GM18870 (cell line): ENCODE data around the gene GM2A.
"Not testable (repeated sequence)": the region's sequence is repeated elsewhere in the genome, so short reads cannot be mapped to it uniquely, and the experiment has no call there.

Source experiments
- ATAC-seq: cut with Tn5 transposase; IDR thresholded peaks from one replicate; pipeline ENCODE4 v1.9.1; 2021; ENCODE audit warnings: moderate library complexity; ENCODE audit not compliant: unreplicated experiment

Gene GM2A

DNA sequence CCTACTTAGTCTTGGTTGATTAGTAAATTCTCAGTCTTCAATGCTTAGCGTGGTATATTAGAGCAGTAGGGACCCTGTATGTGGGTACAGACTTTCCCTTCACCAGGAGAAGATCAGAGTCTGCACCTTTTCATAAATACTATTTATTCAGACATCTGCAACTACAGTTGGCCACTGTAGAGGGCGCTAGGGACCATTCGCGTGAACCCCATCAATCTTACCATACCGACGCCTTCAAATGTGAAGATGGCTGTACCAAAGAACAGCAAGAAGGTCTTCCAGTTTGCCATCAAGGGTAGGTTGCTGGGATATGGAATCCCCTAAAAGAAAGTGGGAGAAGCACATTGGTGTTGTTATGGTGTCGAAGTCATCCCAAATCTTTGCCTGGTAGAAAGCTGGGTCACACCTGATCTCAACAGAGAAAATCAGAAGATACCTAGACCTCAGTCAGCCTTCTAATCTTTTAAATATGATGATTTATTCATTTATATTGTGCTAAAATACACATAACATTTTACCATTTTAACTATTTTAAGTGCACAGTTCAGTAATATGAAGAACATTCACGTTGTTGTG lies 31.5 kb downstream of the GM2A start:
- ATAC-seq = no peak

GRCh38 chr5:151285683-151286082 lies 32.7 kb downstream of the GM2A start:
- ATAC-seq = no peak

DNA sequence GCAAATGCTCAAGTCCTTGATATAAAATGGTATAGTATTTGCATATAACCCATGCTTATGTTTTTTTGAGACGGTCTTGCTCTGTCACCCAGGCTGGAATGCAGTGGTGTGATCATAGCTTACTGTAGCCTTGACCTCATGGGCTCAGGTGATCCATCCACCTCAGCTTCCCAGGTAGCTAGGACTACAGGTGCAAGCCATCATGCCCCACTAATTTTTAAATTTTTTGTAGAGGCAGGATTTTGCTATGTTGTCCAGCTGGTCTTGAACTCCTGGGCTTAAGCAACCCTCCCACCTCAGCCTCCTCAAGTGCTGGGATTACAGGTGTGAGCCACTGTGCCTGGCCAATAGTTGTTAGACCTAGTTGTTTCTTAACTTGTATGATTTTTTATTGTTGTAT lies 33.3 kb downstream of the GM2A start:
- no peak for ATAC-seq

DNA sequence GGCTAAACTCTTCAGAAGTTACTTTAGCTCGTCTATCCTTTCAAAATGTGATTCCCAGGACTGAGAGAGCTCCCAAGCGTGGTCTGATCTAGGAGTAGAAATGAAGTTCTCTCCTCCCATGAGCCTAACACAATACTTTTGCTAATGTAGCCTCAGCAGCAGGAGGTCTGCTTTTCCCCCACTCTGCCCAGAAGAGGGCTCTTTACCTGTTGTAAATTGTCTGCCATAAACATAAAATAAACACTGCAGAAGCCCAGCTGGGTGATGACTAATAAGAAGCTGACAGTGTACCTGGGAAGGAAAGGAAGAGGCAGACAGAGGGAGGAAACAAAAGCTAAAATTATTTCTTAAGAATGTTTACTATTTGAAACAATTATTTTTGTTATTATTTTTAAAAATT lies 35.2 kb downstream of the GM2A start:
- no peak for ATAC-seq

DNA sequence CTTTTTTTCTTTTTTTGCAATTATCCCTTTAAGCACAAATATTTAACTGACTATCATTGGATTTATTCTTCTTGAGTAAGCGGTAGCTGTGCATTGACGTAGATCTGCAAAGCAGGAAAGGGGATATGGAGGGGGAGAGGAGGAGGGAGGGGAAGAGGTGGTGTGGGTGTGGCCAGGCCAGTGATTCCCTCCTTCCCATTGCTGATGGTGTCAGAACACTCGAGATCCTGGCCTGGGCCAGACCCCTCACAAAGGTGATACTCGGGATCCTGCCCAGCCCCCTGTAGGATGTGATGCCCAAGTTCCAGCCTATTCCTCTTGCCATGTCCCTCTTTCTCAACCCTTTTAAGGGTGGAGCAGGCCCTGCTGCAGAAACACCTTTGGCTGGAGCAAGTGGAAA lies 40.6 kb downstream of the GM2A start:
- no peak for ATAC-seq

DNA sequence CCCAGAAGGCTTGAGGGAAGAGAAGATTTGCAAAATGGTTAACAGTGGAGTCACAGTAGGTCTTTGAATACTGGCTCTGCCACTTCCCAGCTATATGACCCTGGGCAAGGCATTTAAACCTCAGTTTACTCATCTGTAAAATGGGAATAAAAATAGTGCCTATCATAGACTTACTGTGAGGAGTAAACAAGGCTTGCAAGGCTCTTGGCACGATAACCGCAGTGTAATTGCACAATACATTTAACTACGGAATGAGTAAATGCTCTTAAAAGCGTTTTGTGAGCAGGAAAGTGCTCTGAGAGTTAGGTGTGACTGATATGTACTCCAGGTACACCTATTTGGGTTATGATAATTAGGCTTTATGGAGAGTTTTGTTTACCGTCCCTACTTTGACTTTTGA lies 42.2 kb downstream of the GM2A start:
- ATAC-seq = no peak

- ATAC-seq = no peak
Observed at GRCh38 chr5:151295791-151296477, 42.9 kb downstream of the GM2A start.

DNA sequence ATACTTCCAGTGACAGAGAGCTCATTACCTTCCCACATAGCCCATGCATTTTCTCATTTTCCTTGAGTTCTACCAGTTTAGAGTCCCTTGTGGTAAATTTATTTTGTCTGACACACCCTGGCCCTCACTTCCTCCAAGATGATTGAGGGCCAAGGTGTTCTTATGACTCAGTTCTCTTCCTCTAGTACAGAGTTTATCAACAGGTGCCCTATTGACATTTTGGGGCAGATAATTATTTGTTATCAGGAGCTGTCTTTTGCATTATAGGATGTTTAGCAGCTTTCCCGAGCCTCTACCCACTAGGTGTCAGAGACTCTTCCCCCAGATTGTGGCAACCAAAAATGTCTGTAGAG lies 43.5 kb downstream of the GM2A start:
- ATAC-seq = no peak

GRCh38 chr5:151296974-151297373 lies 44.0 kb downstream of the GM2A start:
- ATAC-seq = no peak

- no peak for ATAC-seq
Observed at GRCh38 chr5:151298063-151298855, 45.3 kb downstream of the GM2A start.

GRCh38 chr5:151303666-151304065 lies 50.7 kb downstream of the GM2A start, which contains the start of gene SLC36A3:
Gene SLC36A3, minus strand, starts transcription at chr5:151303766. Its CDS starts 412 bp downstream, at chr5:151303354.
- no peak for ATAC-seq

DNA sequence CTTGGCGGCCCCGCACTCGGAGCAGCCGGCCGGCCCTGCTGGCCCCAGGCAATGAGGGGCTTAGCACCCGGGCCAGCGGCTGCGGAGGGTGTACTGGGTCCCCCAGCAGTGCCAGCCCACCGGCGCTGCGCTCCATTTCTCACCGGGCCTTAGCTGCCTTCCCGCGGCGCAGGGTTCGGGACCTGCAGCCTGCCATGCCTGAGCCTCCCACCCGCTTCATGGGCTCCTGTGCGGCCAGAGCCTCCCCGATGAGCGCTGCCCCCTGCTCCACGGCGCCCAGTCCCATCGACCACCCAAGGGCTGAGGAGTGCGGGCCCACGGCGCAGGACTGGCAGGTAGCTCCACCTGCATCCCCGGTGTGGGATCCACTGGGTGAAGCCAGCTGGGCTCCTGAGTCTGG lies 56.3 kb downstream of the GM2A start:
- not testable (repeated sequence) for ATAC-seq

- ATAC-seq = not testable (repeated sequence)
Observed at GRCh38 chr5:151309821-151310220, 56.8 kb downstream of the GM2A start.

DNA sequence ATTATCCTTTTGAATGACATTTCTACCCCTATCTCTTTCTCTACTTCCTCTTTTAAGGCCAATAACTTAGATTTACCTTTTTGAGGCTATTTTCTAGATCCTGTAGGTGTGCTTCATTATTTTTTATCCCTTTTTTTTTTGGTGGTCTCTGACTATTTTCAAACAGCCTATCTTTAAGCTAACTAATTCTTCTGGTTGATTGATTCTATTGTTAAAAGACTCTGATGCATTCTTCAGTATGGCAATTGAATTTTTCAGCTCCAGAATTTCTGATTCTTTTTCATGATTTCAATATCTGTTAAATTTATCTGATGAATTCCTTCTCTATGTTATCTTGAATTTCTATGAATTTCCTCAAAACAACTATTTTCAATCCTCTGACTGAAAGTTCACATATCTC lies 57.9 kb downstream of the GM2A start:
- no peak for ATAC-seq

DNA sequence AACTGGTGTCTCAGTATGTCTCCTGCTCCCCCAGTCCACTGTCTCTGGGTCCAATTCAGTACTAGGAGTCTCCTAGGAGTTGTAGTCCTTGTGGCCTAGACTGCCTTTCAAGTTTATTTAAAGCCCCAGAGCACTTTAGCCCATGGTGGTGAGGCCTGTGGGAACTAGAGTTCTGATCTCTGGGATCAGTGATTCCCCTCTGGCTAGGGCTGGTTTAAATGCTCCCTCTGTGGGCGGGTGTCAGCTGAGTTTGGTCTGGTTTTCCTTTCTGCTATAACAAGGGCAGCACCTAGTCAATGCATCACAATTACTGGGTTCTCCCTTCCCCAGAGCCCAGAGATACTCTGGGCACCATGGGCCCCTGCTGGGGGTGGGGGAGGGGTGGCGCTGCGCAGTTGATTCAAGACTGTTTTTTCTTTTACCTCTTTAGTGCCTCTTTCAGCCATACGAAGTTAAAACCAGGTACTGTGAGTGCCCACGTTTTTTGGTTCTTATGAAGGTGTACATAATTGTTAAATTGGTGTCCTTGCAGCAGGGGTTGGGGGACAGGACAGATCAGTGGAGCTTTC lies 59.9 kb downstream of the GM2A start:
- ATAC-seq = no peak

DNA sequence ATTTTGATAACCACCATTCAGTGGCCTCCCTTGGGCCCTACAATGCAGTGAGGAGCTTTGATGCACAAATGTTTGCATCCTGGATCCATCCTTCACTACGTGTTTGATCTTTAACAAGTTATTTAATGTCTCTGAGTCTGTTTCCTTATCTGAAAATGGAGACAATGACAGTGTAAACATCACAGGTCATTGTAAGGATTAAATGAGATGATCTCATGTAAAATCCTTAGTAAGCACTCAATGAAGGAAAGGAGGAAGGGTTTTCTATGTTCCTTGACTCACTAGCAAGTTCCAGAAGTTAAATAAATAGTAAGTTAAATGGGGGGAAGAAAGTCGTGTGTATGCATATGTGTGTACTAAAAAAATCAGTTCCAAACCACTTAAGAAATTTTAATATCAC lies 60.4 kb downstream of the GM2A start:
- ATAC-seq = no peak

DNA sequence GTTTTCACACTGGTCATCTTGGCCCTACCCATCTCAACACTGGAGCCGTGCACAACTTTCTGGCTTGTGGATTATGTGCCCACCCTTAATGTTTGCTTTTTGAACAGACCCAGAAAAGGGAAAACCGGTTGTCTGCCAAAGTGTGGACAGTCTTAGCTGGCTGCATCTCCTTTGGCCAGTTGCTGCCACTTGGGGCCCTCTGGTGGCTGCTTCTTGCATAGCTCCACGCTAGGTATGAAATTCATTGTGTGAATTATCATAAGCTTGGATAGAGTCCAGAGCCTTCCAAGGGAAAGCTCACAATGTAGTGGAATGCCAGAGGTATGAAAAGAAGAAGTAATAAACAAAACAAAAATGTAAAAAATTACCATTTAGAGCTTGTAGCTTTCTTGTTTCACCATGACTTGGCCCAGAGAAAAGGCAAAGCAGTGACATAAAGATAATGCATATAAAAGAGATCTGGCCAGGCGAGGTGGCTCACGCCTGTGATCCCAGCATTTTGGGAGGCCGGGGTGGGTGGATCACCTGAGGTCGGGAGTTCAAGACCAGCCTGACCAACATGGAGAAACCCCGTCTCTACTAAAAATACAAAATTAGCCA lies 63.1 kb downstream of the GM2A start:
- peak; percentile 71 for ATAC-seq

GRCh38 chr5:151317871-151318270 lies 64.9 kb downstream of the GM2A start:
- ATAC-seq = no peak

- no peak for ATAC-seq
Observed at GRCh38 chr5:151318850-151319732, 66.1 kb downstream of the GM2A start.
